Ramos (cell line): ENCODE measurements around the gene TNS3.

ENCODE experiments used
- in situ Hi-C: fragments of 300-500 bp; cut with MboI; formaldehyde crosslinking; loops from one replicate; pipeline ENCODE4 v1.14.3; 2022; ENCODE audit warnings: low sequenced_read_pairs; ENCODE audit not compliant: unreplicated experiment

TNS3 gene

DNA sequence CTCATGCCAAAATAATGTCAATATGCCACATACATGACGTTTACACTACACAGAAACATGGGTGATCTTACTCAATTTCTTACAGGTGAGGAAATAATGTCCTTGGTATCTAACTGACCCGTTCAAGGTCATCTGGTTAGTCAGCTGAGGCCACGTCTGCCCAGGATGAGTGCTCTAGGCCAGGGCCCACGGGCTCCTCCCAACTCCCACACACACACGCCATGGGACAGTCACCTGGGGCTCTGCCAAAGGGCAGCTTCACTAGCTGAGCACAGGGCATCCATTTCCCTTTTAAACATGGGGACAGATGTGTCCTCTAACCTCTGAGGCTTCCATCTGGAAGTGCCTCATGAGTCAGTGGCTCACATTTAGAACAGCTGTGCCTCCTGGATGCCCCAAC, 123.9 kb downstream of the TNS3 start:
- in situ Hi-C loops: no loop called here

DNA sequence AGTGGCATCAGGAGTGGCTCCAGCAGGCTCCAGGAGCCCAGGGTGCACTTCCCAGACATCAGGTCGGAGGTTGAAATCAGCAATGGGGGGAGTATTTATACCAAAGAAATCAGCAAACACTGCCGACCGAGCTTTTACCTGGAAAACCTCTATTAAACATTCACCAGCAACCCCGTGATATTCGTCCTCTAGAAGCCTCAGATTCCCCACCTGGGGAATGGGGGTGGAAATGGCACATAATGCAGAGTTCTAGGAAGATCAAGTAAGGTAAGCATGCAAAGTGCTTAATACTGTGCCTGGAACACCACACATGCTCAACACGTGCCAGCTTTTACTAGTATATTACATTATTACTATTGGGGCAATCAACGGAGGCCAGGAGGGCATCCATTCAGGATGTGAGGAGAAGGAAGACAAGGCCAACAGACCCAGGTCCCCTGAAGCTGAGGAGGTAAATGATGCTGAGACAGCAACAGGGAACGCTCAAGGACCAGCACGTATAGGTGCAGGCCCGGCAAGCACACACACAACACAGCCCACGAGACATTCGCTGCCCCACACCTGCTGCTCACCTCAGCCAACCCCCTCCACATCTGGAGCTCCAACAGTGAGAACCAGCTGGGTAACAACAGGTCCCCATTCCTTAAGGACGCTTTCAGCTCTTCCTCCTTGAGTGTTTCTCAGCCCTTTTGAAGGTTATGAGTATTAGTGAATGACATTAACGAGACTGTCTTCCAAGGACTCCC, 125.5 kb downstream of the TNS3 start:
- in situ Hi-C loops: no loop called here

DNA sequence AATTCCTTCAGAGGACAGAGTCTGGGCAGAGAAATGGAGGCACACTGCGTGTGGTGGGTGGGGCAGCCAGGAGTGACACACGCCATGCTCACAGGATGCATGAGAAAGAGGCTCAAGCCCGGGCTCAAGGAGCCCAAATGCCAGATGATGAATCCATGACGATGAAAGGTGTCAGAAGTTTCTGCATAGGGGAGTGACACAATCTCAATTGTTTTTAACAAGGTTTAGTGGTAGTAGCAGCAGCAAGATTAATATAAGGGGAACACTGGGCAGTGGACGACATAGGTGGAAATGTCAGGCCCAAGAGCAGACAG, 126.1 kb downstream of the TNS3 start:
- in situ Hi-C loops: no loop called here

DNA sequence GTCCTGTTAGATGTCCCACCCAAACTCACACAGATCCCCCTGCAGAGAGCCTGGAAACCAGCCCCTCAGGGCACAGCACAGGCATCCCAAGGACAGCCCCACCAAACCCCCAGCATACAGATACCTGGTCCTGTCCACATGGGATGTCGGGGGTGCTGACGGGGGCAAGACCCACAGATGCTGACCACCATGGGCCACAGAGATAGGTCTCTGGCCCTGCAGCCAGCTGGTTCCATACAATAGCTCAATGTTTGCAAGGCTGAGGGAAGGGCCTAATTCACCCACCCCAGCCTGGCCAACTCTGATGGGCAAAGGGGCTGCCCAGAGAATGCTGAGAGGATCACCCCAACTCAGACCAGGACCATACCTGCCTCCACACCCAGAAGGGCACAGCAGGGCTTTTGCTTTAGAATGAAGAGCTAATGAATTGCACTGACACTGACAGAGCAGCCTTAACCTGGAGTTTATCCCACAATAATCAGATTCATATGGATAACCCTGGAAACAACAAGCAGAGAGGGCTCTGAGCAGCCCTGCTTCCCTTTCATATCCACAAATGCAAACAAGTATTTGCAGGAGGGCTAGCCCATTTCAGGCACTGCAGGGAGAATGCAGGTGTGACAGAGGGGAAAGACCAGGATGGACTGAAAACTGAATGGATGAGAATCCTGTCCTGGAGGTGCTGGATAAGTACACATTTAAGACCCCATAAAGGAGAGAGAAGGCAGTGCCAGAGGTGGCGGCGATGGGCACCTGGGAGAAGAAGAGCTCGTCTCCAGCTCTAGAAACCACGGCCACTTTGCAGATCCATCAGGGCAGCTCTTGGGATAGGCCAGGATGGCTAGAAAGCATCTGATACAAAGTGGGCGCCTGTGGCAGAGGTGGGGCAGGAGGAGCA, 126.7 kb downstream of the TNS3 start:
- in situ Hi-C loops: no loop called here

DNA sequence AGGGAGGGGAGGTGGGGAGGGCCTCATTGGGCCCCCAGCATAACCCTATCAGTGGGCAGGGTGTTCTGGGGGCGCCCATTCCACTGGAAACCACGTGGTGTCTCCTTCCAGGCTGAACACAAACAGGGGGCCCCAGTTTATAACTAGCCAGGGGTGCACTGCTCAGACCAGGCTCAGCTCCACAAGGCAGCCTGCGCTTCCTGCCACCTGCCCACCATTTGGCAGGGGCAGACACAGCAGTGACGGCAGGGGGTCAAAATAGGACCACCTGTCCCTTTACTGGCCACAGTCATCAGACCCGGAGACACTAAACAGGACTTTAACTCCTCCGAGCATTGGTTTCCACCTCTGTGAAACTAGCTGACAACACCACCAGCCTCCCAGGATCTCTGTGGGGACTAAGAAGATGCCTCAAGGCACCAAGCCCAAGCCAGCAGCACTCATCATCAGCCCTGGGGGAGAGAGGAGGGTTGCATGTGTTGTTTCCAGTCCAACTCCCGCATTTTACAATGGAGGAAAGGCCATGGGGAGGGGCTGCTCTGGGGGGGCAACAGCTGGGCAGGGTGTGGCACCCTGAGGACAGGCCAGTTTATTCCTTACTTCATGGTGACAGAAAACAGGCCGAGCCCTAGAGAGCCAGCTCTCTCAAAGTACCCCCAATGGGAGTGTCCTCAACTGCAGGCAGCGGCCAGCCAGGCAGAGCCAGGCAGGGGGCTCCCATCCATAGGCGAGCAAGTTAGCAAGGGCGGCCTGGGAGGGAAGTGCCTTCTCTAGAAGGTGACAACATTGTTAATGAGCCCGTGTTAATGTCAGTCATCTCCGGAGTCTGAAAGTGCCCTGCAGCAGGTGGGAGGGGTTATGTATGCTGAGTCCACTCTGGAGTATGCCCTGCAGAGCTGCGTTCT, 127.6 kb downstream of the TNS3 start:
- in situ Hi-C loops: no loop called here

DNA sequence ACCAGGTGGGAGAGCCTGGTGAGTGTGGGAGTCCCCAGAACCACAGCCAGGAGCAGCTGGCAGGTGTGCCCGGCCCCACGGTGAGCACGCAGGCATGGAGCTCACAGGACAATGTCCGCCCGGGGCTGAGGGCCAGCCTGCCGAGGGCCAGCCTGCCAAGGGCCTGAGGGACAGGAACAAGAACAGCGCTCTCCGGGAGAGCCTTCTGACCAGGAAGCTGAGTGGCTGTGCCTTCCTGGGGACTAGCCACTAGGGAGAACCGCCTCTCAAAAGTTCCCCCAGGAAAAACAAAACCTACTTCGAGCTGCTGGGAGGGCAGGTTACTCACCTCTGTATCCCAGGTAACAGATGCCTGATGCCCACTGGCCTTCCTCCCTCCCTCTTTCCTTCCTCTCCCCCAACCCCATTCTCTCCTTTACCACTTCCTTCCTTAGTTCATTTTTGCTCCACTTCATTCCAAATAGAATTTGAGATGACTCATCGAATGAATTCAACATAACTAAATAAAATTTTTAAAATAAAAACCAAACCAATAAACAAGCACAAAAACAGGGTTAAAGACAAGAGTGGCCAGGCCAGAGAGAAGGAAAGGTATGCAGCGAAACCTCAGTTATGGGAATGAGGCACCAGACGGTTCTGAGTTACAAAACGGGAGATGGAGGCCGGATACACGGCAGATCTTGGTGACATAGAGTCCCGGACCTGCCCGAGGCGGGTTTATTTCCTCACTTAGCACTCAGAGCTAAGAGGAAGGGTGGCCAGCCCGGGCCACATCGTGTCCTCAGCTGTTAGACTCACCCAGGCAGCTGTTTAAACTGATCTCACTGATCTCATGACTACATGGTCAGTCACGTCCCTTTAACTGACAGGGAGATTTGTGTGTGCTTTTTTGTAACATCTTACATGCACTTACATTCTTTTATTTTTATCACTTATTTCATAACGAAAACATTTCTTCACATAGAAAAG, 128.5 kb downstream of the TNS3 start:
- in situ Hi-C loops: no loop called here

DNA sequence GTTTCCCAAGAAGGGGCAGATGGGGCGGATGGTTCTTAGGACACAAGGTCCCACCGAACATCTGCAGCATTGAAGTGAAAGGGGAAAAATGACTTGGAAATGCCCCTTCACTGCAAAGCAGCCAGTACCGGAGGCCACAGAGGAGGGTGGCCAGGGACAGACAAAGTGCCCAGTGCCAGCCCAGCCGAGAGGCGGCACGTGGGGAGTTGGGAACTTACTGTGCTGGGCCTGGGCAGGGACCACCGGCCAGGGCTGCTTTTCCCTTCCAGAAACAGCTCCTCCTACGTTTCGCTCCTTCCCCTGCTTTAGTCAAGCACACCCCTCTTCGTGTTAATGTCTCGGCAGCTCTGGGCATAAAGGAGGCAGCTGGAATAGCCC, 129.2 kb downstream of the TNS3 start:
- in situ Hi-C loops: no loop called here

DNA sequence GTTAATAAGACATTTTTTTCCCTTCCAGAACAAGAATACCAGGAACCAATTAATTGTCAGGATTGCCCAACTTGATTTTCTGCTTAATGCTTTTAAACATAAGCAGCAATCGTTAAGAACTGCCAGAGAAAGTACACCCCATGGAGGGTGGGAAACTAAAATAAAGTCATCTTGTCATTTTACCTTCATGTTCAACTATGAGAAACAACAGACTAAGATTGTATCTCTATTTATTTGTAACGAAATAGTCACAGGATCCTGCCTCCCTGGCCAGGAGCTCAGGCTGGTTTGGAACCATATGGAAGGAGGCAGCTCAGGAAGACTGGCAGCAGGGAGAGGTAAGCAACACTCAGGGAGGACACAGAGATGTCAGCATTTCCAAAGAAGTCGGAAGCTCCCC, 129.6 kb downstream of the TNS3 start:
- in situ Hi-C loops: no loop called here

DNA sequence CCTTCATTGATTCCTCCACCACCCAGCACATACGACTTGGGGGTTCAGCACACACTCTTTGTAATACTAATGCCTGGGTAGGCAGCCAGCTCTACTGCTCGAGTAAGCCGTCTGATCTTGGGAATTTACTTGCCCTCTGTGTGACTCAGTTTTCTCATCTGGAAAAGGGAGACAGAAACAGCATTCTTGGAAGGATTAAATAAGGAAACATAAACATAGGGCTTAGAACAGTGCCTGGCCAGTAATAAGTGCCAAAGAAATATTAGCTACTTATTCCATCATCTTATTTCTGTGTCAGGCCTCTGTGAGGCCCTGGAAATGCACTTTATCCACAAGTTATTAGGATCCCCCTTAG, 130.1 kb downstream of the TNS3 start:
- in situ Hi-C loops: no loop called here

DNA sequence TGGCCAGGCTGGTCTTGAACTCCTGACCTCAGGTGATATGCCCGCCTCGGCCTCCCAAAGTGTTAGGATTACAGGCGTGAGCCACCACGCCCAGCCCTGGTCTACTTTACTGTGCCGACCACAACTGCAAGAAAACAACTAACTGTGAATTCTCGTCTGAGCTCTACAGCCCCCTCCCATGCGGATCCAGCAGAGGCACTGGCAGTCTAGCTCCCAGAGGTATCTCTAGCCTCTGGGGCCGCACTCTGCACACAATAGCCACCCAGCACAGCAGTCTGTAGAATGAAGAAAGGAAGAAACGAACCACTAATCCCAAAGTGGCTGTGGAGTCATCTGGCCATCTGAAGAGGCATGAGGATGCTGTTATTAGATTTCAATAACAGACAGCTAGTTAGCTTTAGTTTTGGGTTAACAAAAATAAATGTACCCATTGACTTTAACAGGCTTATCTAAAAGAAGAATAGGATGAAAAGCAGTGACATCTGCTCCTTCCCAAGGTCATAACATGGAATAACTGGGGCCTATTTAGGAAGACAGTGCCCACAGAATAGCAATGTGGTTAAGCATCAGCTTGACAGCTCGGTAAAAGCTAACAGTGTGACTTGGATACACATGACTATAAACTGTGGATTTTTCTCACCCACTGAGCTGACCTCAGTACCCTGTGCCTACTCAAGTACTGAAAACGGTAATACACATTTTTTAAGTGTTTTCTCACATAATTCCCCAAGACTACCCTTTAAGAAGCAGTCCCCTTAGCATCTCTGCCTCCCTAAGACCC, 131.9 kb downstream of the TNS3 start:
- in situ Hi-C loops: loop anchor here (10.0 kb wide), 1 partner anchor 365 kb away; no protein-coding TSS in a partner anchor

DNA sequence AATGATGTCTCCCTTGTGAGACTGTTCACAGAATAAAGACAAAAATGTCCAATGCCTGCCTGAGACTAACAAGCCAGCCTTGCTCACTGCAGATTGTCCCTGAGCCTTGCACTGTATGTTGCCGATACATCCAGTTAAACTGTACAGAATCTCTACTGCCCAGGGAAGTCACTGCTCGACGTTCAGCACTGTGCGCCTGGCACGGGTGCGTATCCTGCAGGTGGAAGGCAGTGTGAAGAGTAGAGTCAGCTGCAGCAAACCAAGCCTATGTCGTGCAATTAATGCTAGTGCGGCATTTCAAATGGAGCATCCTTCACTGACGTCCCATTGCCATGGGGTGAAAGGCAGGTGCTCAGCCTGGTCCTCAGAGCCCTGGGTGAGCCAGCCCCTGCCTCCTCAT, 132.9 kb downstream of the TNS3 start:
- in situ Hi-C loops: loop anchor here (10.0 kb wide), 1 partner anchor 366 kb away; no protein-coding TSS in a partner anchor

DNA sequence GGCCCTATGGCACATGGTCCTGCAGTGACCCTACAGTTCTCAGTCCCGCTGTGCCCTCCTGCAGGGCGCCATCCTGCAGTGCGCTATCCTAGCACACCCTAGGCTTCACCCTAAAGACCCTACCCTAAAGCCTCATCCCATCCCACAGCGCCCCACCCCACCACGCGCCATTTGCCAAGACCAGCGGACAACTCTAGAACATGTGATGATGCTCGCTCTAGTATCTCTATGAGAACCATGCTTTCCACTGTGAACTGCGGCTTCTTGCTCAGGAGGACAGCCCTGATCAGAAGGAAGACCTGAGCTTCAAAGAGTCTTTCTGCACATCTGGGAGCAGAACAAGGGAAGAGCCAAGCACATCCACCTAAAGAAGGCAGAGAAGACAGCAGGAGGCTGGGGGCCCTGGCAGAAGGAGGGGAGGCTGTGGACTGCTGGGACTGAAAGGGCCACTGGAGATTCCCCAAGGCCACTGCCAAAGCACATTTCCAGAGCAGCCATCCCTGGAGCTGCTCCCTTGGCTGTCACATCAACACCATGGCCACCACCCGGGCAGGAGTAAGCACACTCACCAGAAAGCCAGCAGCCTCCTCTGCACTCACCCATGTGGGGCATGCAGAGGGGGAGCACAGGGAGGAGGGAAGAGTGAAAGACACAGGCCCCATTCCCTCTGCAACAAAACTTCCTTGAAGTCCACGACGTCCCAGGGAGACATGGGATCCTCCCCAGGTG, 134.1 kb downstream of the TNS3 start:
- in situ Hi-C loops: loop anchor here (10.0 kb wide), 1 partner anchor 367 kb away; no protein-coding TSS in a partner anchor

DNA sequence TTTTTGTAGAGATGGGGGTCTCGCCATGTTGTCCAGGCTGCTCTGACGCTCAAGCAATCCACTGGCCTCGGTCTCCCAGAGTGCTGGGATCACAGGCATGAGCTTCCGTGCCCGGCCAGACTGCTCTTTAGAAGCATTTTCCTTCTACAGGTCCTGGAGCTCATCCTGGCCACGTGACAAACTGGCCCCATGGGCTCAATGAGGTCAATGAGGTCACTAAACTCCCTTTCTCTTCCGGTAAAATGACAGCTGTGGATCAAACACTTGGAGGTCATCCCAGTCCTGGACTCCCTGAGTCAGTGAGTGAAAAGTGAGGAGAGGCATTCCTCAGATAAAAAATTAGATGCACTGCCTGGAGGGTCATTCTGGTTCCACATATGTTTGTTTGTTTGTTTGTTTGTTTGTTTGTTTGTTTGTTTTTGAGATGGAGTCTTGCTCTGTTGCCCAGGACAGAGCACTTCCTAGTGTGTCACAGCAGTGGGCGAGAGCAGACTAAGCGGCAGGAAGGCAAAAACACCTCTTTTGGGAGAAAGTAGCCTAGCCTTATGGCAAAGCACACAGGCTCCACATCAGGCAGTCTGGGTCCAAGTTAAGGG, 134.9 kb downstream of the TNS3 start:
- in situ Hi-C loops: loop anchor here (10.0 kb wide), 1 partner anchor 368 kb away; no protein-coding TSS in a partner anchor

DNA sequence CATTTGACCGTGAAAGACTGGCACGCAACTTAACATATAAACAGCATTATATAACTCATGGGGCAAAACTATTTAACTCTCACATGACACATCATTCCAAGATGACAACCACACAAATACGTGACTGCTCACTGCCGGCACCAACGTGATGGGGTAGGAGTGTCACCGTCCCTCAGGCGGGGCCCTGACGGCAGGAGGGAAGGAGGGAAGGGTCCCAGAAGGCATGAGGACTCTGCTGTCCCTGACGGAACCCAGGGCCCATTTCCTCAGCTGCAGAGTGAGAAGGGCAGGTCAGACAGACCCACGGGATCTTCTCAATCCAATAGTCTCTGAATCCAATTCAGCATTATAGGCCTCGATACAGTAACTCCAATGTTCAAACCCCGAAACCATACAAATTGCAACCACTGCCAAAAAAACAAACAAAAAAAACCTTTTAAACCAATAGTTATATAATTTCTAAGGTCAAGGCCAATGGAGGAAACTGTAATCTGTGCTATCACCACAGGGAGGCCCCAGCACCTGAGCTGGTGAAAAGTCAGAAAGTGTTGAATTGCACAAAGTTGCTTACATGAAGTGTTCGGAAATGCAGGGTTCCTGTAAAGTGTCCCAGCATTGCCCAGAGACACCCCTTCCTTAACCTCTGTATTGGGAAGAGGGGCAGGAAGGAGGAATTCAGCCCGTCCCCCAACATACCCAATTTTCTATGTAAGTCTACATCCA, 137.4 kb downstream of the TNS3 start:
- in situ Hi-C loops: loop anchor here (10.0 kb wide), 1 partner anchor 370 kb away; no protein-coding TSS in a partner anchor

DNA sequence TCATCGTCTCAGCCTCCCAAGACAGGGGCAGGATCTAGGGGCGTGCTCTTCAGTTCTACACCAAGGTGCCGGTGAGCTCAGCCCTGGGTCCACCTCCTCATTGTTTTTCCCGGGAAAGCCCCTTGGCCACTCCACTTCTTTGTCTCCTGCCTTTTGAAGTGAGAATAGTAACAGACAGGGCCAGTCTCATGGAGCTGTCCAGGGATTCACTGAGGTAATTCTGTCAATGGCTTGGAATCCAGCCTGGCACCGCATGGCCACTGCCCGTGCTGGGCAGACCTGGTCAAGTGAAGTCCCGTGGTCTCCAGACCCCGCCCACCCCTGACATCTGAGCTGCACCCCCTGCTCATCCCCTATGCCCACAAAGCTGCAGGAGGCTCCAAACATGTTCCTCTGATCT, 138.9 kb downstream of the TNS3 start:
- in situ Hi-C loops: loop anchor here (10.0 kb wide), 1 partner anchor 372 kb away; no protein-coding TSS in a partner anchor

DNA sequence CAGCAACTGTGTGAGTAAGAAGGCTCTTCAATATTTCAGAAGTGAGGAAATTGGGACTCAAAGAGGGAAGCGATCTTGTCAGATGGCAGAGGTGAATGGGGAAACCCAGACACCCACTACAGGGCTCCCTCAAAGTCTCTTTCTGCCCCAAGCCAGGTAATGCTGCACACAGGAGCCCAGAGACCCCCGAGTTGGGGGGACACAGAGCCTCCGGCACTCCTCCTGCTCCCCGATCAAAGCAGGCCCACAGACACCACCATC, 139.4 kb downstream of the TNS3 start:
- in situ Hi-C loops: loop anchor here (10.0 kb wide), 1 partner anchor 372 kb away; no protein-coding TSS in a partner anchor
